ENCODE measurements around the gene RHOT1. TPM values are rescaled to one million over a fixed set of nuclear protein-coding genes. Genes with fewer than 3 reads are reported as not detected.

Gene RHOT1
- total RNA-seq, 1 donor from 2014 or later: 76.4 TPM

GRCh38 chr17:32211671-32212070 is 69.4 kb downstream of the RHOT1 start:
- H4K20me1 ChIP-seq (ENCODE audit: low read depth): no peaks in the 10 kb centered on the region
- H3K36me3 ChIP-seq: peaks cover 9% of the 10 kb centered on the region
- H3K9me3 ChIP-seq (ENCODE audit: low read depth): no peaks in the 10 kb centered on the region
- no peaks in the 10 kb centered on the region for H3K9me3 Mint-ChIP-seq
- no peak overlapping the region for H3K4me2 ChIP-seq
- no peak overlapping the region for H3K27ac Mint-ChIP-seq
- TF ChIP-seq EZH2 (IDR thresholded peaks at IDR 0.05): no peak
- no peak for TF ChIP-seq CTCF (IDR thresholded peaks at IDR 0.05)
- no peak for TF ChIP-seq EZH2phosphoT487 (IDR thresholded peaks at IDR 0.05)
- H2AFZ ChIP-seq (replicated peaks): no peak overlapping the region
- H3K4me1 ChIP-seq: no peaks in the 10 kb centered on the region
- H3K4me3 Mint-ChIP-seq: no peak overlapping the region
- H3K4me3 ChIP-seq: no peak overlapping the region
- H3K9ac ChIP-seq: no peak overlapping the region
- no peak overlapping the region for H3K27ac ChIP-seq
- no peaks in the 10 kb centered on the region for H3K79me2 ChIP-seq (ENCODE audit: low read depth)
- H3F3A ChIP-seq (ENCODE audit: low read depth): peaks cover 31% of the 10 kb centered on the region
- H3K4me1 Mint-ChIP-seq: no peaks in the 10 kb centered on the region
- H3K27me3 ChIP-seq: no peaks in the 10 kb centered on the region
- peaks cover 5% of the 10 kb centered on the region for H3K36me3 Mint-ChIP-seq
- H3K27me3 Mint-ChIP-seq (ENCODE audit: insufficient read depth, low read depth): no peaks in the 10 kb centered on the region
- no peak for DNase-seq (ENCODE audit: low spot score)

- H3K4me1 Mint-ChIP-seq: no peaks in the 10 kb centered on the region
- H3K4me2 ChIP-seq: no peak overlapping the region
- H3K4me3 ChIP-seq: no peak overlapping the region
- no peak overlapping the region for H3K27ac Mint-ChIP-seq
- no peak for DNase-seq (ENCODE audit: low spot score)
- peaks cover 7% of the 10 kb centered on the region for H3F3A ChIP-seq (ENCODE audit: low read depth)
- peaks cover 1% of the 10 kb centered on the region for H3K36me3 Mint-ChIP-seq
- no peak overlapping the region for H2AFZ ChIP-seq (replicated peaks)
- no peaks in the 10 kb centered on the region for H4K20me1 ChIP-seq (ENCODE audit: low read depth)
- no peaks in the 10 kb centered on the region for H3K27me3 ChIP-seq
- H3K36me3 ChIP-seq: no peaks in the 10 kb centered on the region
- H3K4me3 Mint-ChIP-seq: no peak overlapping the region
- no peaks in the 10 kb centered on the region for H3K9me3 ChIP-seq (ENCODE audit: low read depth)
- H3K4me1 ChIP-seq: no peaks in the 10 kb centered on the region
- H3K27me3 Mint-ChIP-seq (ENCODE audit: insufficient read depth, low read depth): no peaks in the 10 kb centered on the region
- no peaks in the 10 kb centered on the region for H3K79me2 ChIP-seq (ENCODE audit: low read depth)
- no peak overlapping the region for H3K9ac ChIP-seq
- H3K27ac ChIP-seq: no peak overlapping the region
- TF ChIP-seq EZH2phosphoT487 (IDR thresholded peaks at IDR 0.05): no peak
- no peak for TF ChIP-seq EZH2 (IDR thresholded peaks at IDR 0.05)
- TF ChIP-seq CTCF (IDR thresholded peaks at IDR 0.05): no peak
- H3K9me3 Mint-ChIP-seq: no peaks in the 10 kb centered on the region
These were observed 73.4 kb downstream of the RHOT1 start for GRCh38 chr17:32215696-32216095.

- Histone ChIP-seq H4K20me1 (ENCODE audit: low read depth) (no peaks in the 10 kb centered on the region), H3K36me3 (no peaks in the 10 kb centered on the region), H3F3A (ENCODE audit: low read depth) (peaks cover 1% of the 10 kb centered on the region), H3K9ac (no peak overlapping the region), H3K4me1 (no peaks in the 10 kb centered on the region), H3K27me3 (no peaks in the 10 kb centered on the region), H3K79me2 (ENCODE audit: low read depth) (no peaks in the 10 kb centered on the region), H3K4me3 (no peak overlapping the region), H2AFZ (replicated peaks) (no peak overlapping the region), H3K4me2 (no peak overlapping the region), H3K27ac (no peak overlapping the region), H3K9me3 (ENCODE audit: low read depth) (no peaks in the 10 kb centered on the region)
- Mint-ChIP-seq H3K36me3 (peaks cover 6% of the 10 kb centered on the region), H3K27me3 (ENCODE audit: insufficient read depth, low read depth) (no peaks in the 10 kb centered on the region), H3K4me3 (no peak overlapping the region), H3K9me3 (no peaks in the 10 kb centered on the region), H3K4me1 (peaks cover 7% of the 10 kb centered on the region), H3K27ac (no peak overlapping the region)
- no peak for DNase-seq (ENCODE audit: low spot score)
- TF ChIP-seq EZH2phosphoT487 (IDR thresholded peaks at IDR 0.05) (no peak), EZH2 (IDR thresholded peaks at IDR 0.05) (no peak), CTCF (IDR thresholded peaks at IDR 0.05) (no peak)
These were observed 80.3 kb downstream of the RHOT1 start for GRCh38 chr17:32222621-32223020.

Measured in neural progenitor cell (in vitro differentiated cells).